Natural killer cell treated with Interleukin-12 subunit alpha and Interleukin-12 subunit beta and Interleukin-15 and Interleukin-18, amount 100 ng/mL, for 72 hours (primary cell): Measurements from ENCODE around the gene SLC44A2. TPM values are rescaled to one million over a fixed set of nuclear protein-coding genes. Genes with fewer than 3 reads are reported as not detected.

Source experiments
- ATAC-seq, 2 donors: fragments of 150-1000 bp; cut with Tn5 transposase in 1 of 2; sonication (Bioruptor Pico), chemical (Tn5 transposase) in 1 of 2; 2 replicates each; pipeline ENCODE4 v1.10.0; 2021
- DNase-seq: peaks from one replicate; pipeline ENCODE4 v3.0.0; 2022; ENCODE audit warnings: low spot score
- H3K27ac Mint-ChIP-seq, 2 donors: 1 replicate in 1 of 2; 2 replicates in 1 of 2; pipeline ENCODE4 v1.8.0; 2022; ENCODE audit warnings: mixed read lengths in 2 of 2, mild to moderate bottlenecking in 1 of 2, moderate library complexity in 1 of 2
- H3K27me3 Mint-ChIP-seq, 2 donors: 1 replicate in 1 of 2; 2 replicates in 1 of 2; pipeline ENCODE4 v1.8.0; 2022; ENCODE audit warnings: mixed read lengths in 2 of 2
- H3K36me3 Mint-ChIP-seq: one replicate; pipeline ENCODE4 v1.8.0; 2022; ENCODE audit warnings: mixed read lengths
- H3K4me1 Mint-ChIP-seq, 2 donors: 1 replicate in 1 of 2; 2 replicates in 1 of 2; pipeline ENCODE4 v1.8.0; 2022; ENCODE audit warnings: low read depth in 2 of 2, mixed read lengths in 2 of 2, mild to moderate bottlenecking in 1 of 2
- H3K4me3 Mint-ChIP-seq: one replicate; pipeline ENCODE4 v1.8.0; 2022; ENCODE audit warnings: mixed read lengths
- H3K9me3 Mint-ChIP-seq: 2 replicates; pipeline ENCODE4 v1.8.0; 2022; ENCODE audit warnings: mixed read lengths
- total RNA-seq, 2 donors: library from RNA; stranded (reverse); gene quantifications; one replicate each; pipeline ENCODE4 v1.2.3, GENCODE V29; 2022

SLC44A2 gene
- total RNA-seq, 2 donors from 2014 or later, result 63.9 to 67.9 TPM

DNA sequence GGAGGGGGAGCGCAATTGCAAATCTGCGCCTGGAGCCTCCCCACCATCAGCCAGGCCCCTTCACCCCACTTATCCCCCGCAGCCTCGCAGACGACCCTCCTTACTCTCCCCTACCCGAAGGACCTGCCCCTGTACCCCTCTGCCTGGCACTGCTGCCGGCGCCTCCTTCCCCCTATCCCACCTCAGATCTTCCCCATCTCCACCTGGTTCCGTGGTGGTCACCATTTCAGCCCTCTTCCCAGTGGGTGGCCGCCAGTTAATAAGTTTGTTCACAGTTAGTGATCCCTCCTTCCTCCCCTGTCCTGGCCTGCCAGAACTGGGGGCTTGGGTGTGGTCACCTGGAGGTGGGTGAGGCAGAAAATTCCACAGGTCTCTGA, 397 bp downstream of the SLC44A2 start:
- DNase-seq, result no peak
- ATAC-seq, result no peak
- Mint-ChIP-seq H3K9me3 (no peaks in the 10 kb centered on the region), H3K4me3 (no peak overlapping the region), H3K27me3 (no peaks in the 10 kb centered on the region), H3K4me1 (peaks cover 15 to 26% of the 10 kb centered on the region in 2 donors), H3K27ac (peak overlapping the region in 1 of 2 donors; percentile 86), H3K36me3 (no peaks in the 10 kb centered on the region)

DNA sequence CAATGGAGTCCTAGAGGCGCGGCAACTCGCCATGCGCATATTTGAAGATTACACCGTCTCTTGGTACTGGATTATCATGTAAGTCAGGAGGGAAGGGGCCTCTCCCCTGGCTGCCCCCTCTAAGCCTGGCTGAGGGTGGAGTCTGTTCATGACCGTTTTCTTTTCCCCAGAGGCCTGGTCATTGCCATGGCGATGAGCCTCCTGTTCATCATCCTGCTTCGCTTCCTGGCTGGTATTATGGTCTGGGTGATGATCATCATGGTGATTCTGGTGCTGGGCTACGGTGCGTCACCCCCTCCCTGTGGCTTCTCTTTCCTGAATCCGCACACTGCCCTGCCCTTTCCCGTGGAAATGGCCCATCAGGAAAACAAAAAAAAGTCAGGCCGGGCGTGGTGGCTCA, 6.5 kb downstream of the SLC44A2 start:
- no peak for ATAC-seq
- peaks cover 0 to 12% of the 10 kb centered on the region in 2 donors for H3K4me1 Mint-ChIP-seq
- no peaks in the 10 kb centered on the region for H3K27me3 Mint-ChIP-seq
- H3K4me3 Mint-ChIP-seq, result no peak overlapping the region
- DNase-seq, result no peak
- H3K9me3 Mint-ChIP-seq, result no peaks in the 10 kb centered on the region
- no peak overlapping the region for H3K27ac Mint-ChIP-seq
- H3K36me3 Mint-ChIP-seq, result peaks cover 6% of the 10 kb centered on the region

- Mint-ChIP-seq H3K27me3 (no peaks in the 10 kb centered on the region), H3K27ac (no peak overlapping the region), H3K36me3 (peaks cover 12% of the 10 kb centered on the region), H3K4me3 (no peak overlapping the region), H3K9me3 (no peaks in the 10 kb centered on the region), H3K4me1 (peaks cover 8 to 21% of the 10 kb centered on the region in 2 donors)
- no peak for DNase-seq
- no peak for ATAC-seq
Observed at GRCh38 chr19:10634430-10634829, 9.1 kb downstream of the SLC44A2 start.

DNA sequence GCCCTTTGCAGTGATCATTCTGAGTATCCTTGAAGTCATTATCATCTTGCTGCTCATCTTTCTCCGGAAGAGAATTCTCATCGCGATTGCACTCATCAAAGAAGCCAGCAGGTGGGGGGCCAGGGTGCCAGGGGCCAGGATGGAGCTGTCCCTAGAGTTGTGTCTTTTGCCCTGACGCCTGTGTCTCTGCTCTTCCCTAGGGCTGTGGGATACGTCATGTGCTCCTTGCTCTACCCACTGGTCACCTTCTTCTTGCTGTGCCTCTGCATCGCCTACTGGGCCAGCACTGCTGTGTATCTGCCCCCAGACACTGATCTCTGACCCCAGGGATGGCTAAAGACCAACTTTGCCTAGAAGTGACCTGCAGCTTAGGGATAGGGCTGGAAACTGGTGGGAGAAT, 9.6 kb downstream of the SLC44A2 start:
- Mint-ChIP-seq H3K27me3 (no peaks in the 10 kb centered on the region), H3K9me3 (no peaks in the 10 kb centered on the region), H3K4me3 (no peak overlapping the region), H3K36me3 (peaks cover 12% of the 10 kb centered on the region), H3K4me1 (peaks cover 8 to 22% of the 10 kb centered on the region in 2 donors), H3K27ac (no peak overlapping the region)
- no peak for DNase-seq
- no peak for ATAC-seq

GRCh38 chr19:10636304-10636972, 11.1 kb downstream of the SLC44A2 start:
- DNase-seq (no peak), ATAC-seq (no peak)
- no peaks in the 10 kb centered on the region for H3K9me3 Mint-ChIP-seq
- peaks cover 8 to 22% of the 10 kb centered on the region in 2 donors for H3K4me1 Mint-ChIP-seq
- no peaks in the 10 kb centered on the region for H3K27me3 Mint-ChIP-seq
- peaks cover 12% of the 10 kb centered on the region for H3K36me3 Mint-ChIP-seq
- H3K4me3 Mint-ChIP-seq, result no peak overlapping the region
- peak overlapping the region in 1 of 2 donors; percentile 19 for H3K27ac Mint-ChIP-seq

DNA sequence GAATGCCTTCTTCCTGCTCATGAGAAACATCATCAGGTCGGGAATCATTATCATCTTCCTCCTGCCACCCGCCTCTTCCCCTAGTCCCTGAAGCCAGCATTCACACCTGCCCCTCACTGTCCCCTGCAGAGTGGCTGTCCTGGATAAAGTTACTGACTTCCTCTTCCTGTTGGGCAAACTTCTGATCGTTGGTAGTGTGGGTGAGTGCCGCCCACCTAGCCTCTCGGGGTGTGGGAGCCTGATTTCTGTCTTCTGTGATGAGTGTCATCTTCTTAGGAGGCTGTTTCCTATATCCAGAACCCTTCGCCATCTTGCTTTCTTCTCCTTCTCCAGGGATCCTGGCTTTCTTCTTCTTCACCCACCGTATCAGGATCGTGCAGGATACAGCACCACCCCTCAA, 12.5 kb downstream of the SLC44A2 start:
- no peak overlapping the region for H3K4me3 Mint-ChIP-seq
- H3K27ac Mint-ChIP-seq, result peak overlapping the region in 1 of 2 donors; percentile 82
- H3K4me1 Mint-ChIP-seq, result peaks cover 8 to 22% of the 10 kb centered on the region in 2 donors
- DNase-seq (no peak), ATAC-seq (no peak)
- H3K9me3 Mint-ChIP-seq, result no peaks in the 10 kb centered on the region
- H3K36me3 Mint-ChIP-seq, result peaks cover 12% of the 10 kb centered on the region
- no peaks in the 10 kb centered on the region for H3K27me3 Mint-ChIP-seq

- peak overlapping the region in 1 of 2 donors; percentile 82 for H3K27ac Mint-ChIP-seq
- ATAC-seq, result peak; percentile 44 to 62
- no peak for DNase-seq
- peaks cover 12% of the 10 kb centered on the region for H3K36me3 Mint-ChIP-seq
- peaks cover 21 to 33% of the 10 kb centered on the region in 2 donors for H3K4me1 Mint-ChIP-seq
- no peaks in the 10 kb centered on the region for H3K9me3 Mint-ChIP-seq
- H3K27me3 Mint-ChIP-seq, result no peaks in the 10 kb centered on the region
- H3K4me3 Mint-ChIP-seq, result no peak overlapping the region
Observed at GRCh38 chr19:10639836-10640235, 14.5 kb downstream of the SLC44A2 start.

- H3K4me3 Mint-ChIP-seq, result no peak overlapping the region
- ATAC-seq (no peak), DNase-seq (no peak)
- peaks cover 21 to 33% of the 10 kb centered on the region in 2 donors for H3K4me1 Mint-ChIP-seq
- no peak overlapping the region for H3K27ac Mint-ChIP-seq
- no peaks in the 10 kb centered on the region for H3K27me3 Mint-ChIP-seq
- no peaks in the 10 kb centered on the region for H3K9me3 Mint-ChIP-seq
- peaks cover 12% of the 10 kb centered on the region for H3K36me3 Mint-ChIP-seq
Observed at GRCh38 chr19:10640361-10640760, 15.0 kb downstream of the SLC44A2 start.

DNA sequence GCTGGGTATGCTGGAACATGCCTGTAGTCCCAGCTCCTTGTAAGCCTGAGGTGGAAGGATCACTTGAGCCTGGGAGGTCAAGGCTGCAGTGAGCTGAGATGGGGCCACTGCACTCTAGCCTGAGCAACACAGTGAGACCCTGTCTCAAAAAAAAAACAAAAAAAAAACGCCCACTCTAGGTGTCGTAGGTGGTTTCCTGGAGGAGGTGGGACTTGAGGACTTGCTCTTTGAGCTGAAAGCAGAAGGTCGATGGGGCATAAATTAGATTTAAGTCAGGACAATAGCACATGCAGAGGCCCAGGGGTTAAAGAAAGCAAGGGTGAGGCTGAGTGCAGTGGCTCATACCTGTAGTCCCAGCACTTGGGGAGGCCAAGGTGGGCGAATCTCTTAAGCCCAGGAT, 15.9 kb downstream of the SLC44A2 start:
- H3K9me3 Mint-ChIP-seq, result no peaks in the 10 kb centered on the region
- no peak for ATAC-seq
- peaks cover 21 to 31% of the 10 kb centered on the region in 2 donors for H3K4me1 Mint-ChIP-seq
- no peak overlapping the region for H3K4me3 Mint-ChIP-seq
- H3K27ac Mint-ChIP-seq, result peak overlapping the region in 1 of 2 donors; percentile 74
- DNase-seq, result no peak
- H3K36me3 Mint-ChIP-seq, result peaks cover 8% of the 10 kb centered on the region
- no peaks in the 10 kb centered on the region for H3K27me3 Mint-ChIP-seq

- Mint-ChIP-seq H3K27ac (peak overlapping the region in 1 of 2 donors; percentile 55), H3K27me3 (no peaks in the 10 kb centered on the region), H3K4me1 (peaks cover 20 to 26% of the 10 kb centered on the region in 2 donors), H3K9me3 (no peaks in the 10 kb centered on the region), H3K36me3 (peaks cover 6% of the 10 kb centered on the region), H3K4me3 (no peak overlapping the region)
- DNase-seq (no peak), ATAC-seq (no peak)
Observed at GRCh38 chr19:10642473-10643171, 17.3 kb downstream of the SLC44A2 start.

DNA sequence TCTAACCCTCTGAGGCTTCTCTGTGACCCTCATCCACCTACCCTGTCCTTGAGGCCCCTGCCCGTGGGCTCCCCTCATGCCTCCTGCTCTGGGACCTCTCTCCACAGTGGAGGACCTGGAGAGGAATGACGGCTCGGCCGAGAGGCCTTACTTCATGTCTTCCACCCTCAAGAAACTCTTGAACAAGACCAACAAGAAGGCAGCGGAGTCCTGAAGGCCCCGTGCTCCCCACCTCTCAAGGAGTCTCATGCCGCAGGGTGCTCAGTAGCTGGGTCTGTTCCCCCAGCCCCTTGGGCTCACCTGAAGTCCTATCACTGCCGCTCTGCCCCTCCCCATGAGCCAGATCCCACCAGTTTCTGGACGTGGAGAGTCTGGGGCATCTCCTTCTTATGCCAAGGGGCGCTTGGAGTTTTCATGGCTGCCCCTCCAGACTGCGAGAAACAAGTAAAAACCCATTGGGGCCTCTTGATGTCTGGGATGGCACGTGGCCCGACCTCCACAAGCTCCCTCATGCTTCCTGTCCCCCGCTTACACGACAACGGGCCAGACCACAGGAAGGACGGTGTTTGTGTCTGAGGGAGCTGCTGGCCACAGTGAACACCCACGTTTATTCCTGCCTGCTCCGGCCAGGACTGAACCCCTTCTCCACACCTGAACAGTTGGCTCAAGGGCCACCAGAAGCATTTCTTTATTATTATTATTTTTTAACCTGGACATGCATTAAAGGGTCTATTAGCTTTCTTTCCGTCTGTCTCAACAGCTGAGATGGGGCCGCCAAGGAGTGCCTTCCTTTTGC, 18.0 kb downstream of the SLC44A2 start:
- Mint-ChIP-seq H3K27ac (peak overlapping the region; percentile 55 to 85), H3K4me3 (no peak overlapping the region), H3K36me3 (no peaks in the 10 kb centered on the region), H3K27me3 (no peaks in the 10 kb centered on the region), H3K4me1 (peaks cover 13 to 23% of the 10 kb centered on the region in 2 donors), H3K9me3 (no peaks in the 10 kb centered on the region)
- no peak for DNase-seq
- ATAC-seq, result no peak

GRCh38 chr19:10643968-10644259, 18.6 kb downstream of the SLC44A2 start:
- Mint-ChIP-seq H3K4me1 (peaks cover 13 to 25% of the 10 kb centered on the region in 2 donors), H3K27ac (peak overlapping the region; percentile 55 to 85), H3K4me3 (no peak overlapping the region), H3K36me3 (no peaks in the 10 kb centered on the region), H3K9me3 (no peaks in the 10 kb centered on the region), H3K27me3 (no peaks in the 10 kb centered on the region)
- ATAC-seq (no peak), DNase-seq (no peak)

GRCh38 chr19:10644260-10645007, 19.1 kb downstream of the SLC44A2 start:
- DNase-seq, result peak; percentile 91
- peaks cover 13 to 20% of the 10 kb centered on the region in 2 donors for H3K4me1 Mint-ChIP-seq
- H3K27ac Mint-ChIP-seq, result peak overlapping the region; percentile 55 to 85
- no peaks in the 10 kb centered on the region for H3K36me3 Mint-ChIP-seq
- H3K4me3 Mint-ChIP-seq, result no peak overlapping the region
- ATAC-seq, result peak; percentile 89 to 90
- H3K9me3 Mint-ChIP-seq, result no peaks in the 10 kb centered on the region
- no peaks in the 10 kb centered on the region for H3K27me3 Mint-ChIP-seq
